Measurements from ENCODE around the gene HRC. TPM values are rescaled to one million over a fixed set of nuclear protein-coding genes. Genes with fewer than 3 reads are reported as not detected.
"Not testable (repeated sequence)": the region's sequence is repeated elsewhere in the genome, so short reads cannot be mapped to it uniquely, and the experiment has no call there.

The HRC gene
- not detected in 2 replicates for total RNA-seq (2014; rRNA removed; shearing (Covaris generic); ENCODE audit: low replicate concordance)

- in situ Hi-C loops (cut with HindIII; ENCODE audit: low pct_unique_long_range_greater_than_20kb, low sequenced_read_pairs): no loop called here
- no peak for DNase-seq (ENCODE audit: low read depth)
Observed at GRCh38 chr19:49155005-49155819, at the start of gene HRC. Gene HRC, minus strand, starts transcription at chr19:49155396. Its CDS starts 159 bp downstream, at chr19:49155237.

- no peak for DNase-seq (ENCODE audit: low read depth)
- in situ Hi-C loops (cut with HindIII; ENCODE audit: low pct_unique_long_range_greater_than_20kb, low sequenced_read_pairs): no loop called here
Observed at GRCh38 chr19:49201042-49201441, 45.8 kb upstream of the HRC start.

- DNase-seq (ENCODE audit: low read depth): no peak
- in situ Hi-C loops (cut with HindIII; ENCODE audit: low pct_unique_long_range_greater_than_20kb, low sequenced_read_pairs): no loop called here
Observed at GRCh38 chr19:49200238-49200862, 45.2 kb upstream of the HRC start.

GRCh38 chr19:49196527-49197240 lies 41.5 kb upstream of the HRC start:
- no peak for DNase-seq (ENCODE audit: low read depth)
- in situ Hi-C loops (cut with HindIII; ENCODE audit: low pct_unique_long_range_greater_than_20kb, low sequenced_read_pairs): no loop called here

GRCh38 chr19:49194408-49194807 lies 39.2 kb upstream of the HRC start:
- DNase-seq (ENCODE audit: low read depth): no peak

GRCh38 chr19:49193822-49194394 lies 38.7 kb upstream of the HRC start:
- in situ Hi-C loops (cut with HindIII; ENCODE audit: low pct_unique_long_range_greater_than_20kb, low sequenced_read_pairs): no loop called here
- DNase-seq (ENCODE audit: low read depth): no peak

More at GRCh38 chr19:49194408-49194807, 39.2 kb upstream of the HRC start:
- in situ Hi-C loops (cut with HindIII; ENCODE audit: low pct_unique_long_range_greater_than_20kb, low sequenced_read_pairs): no loop called here

- in situ Hi-C loops (cut with HindIII; ENCODE audit: low pct_unique_long_range_greater_than_20kb, low sequenced_read_pairs): no loop called here
- DNase-seq (ENCODE audit: low read depth): no peak
Observed at GRCh38 chr19:49190781-49191180, 35.6 kb upstream of the HRC start.

GRCh38 chr19:49189259-49189658 lies 34.1 kb upstream of the HRC start:
- in situ Hi-C loops (cut with HindIII; ENCODE audit: low pct_unique_long_range_greater_than_20kb, low sequenced_read_pairs): no loop called here
- DNase-seq (ENCODE audit: low read depth): no peak

GRCh38 chr19:49188626-49189200 lies 33.5 kb upstream of the HRC start:
- in situ Hi-C loops (cut with HindIII; ENCODE audit: low pct_unique_long_range_greater_than_20kb, low sequenced_read_pairs): no loop called here
- no peak for DNase-seq (ENCODE audit: low read depth)

- in situ Hi-C loops (cut with HindIII; ENCODE audit: low pct_unique_long_range_greater_than_20kb, low sequenced_read_pairs): no loop called here
- no peak for DNase-seq (ENCODE audit: low read depth)
Observed at GRCh38 chr19:49186108-49186507, 30.9 kb upstream of the HRC start.

GRCh38 chr19:49182848-49183375 lies 27.7 kb upstream of the HRC start:
- in situ Hi-C loops (cut with HindIII; ENCODE audit: low pct_unique_long_range_greater_than_20kb, low sequenced_read_pairs): no loop called here
- DNase-seq (ENCODE audit: low read depth): no peak

- in situ Hi-C loops (cut with HindIII; ENCODE audit: low pct_unique_long_range_greater_than_20kb, low sequenced_read_pairs); DNase-seq (ENCODE audit: low read depth): not testable (repeated sequence)
Observed at GRCh38 chr19:49182010-49182847, 27.0 kb upstream of the HRC start.

- no peak for DNase-seq (ENCODE audit: low read depth)
- in situ Hi-C loops (cut with HindIII; ENCODE audit: low pct_unique_long_range_greater_than_20kb, low sequenced_read_pairs): no loop called here
Observed at GRCh38 chr19:49180659-49181058, 25.5 kb upstream of the HRC start.

- no peak for DNase-seq (ENCODE audit: low read depth)
- in situ Hi-C loops (cut with HindIII; ENCODE audit: low pct_unique_long_range_greater_than_20kb, low sequenced_read_pairs): no loop called here
Observed at GRCh38 chr19:49173198-49173597, 18.0 kb upstream of the HRC start.

- in situ Hi-C loops (cut with HindIII; ENCODE audit: low pct_unique_long_range_greater_than_20kb, low sequenced_read_pairs): no loop called here
- DNase-seq (ENCODE audit: low read depth): no peak
Observed at GRCh38 chr19:49168421-49168820, 13.2 kb upstream of the HRC start.

GRCh38 chr19:49167857-49168409 lies 12.7 kb upstream of the HRC start:
- in situ Hi-C loops (cut with HindIII; ENCODE audit: low pct_unique_long_range_greater_than_20kb, low sequenced_read_pairs): no loop called here
- no peak for DNase-seq (ENCODE audit: low read depth)

- DNase-seq (ENCODE audit: low read depth): no peak
- in situ Hi-C loops (cut with HindIII; ENCODE audit: low pct_unique_long_range_greater_than_20kb, low sequenced_read_pairs): no loop called here
Observed at GRCh38 chr19:49165865-49166301, 10.7 kb upstream of the HRC start.
